HL-60/S4 treated with phorbol 12-myristate 13-acetate at 8.2 ng/mL for 4 days and 3 days (cell line): ENCODE measurements around the gene UPK3BL1.
"Not testable (repeated sequence)": the region's sequence is repeated elsewhere in the genome, so short reads cannot be mapped to it uniquely, and the experiment has no call there.

Source experiments
- in situ Hi-C: fragments of 300-500 bp; cut with MboI; formaldehyde crosslinking; loops from 2 replicates; pipeline ENCODE4 v1.15.0; 2022; ENCODE audit warnings: low sequenced_read_pairs

Gene UPK3BL1

GRCh38 chr7:102589857-102590256, 52.7 kb downstream of the UPK3BL1 start:
- in situ Hi-C loops: not testable (repeated sequence)
